ENCODE results near the gene CACNA1A.

CACNA1A gene

DNA sequence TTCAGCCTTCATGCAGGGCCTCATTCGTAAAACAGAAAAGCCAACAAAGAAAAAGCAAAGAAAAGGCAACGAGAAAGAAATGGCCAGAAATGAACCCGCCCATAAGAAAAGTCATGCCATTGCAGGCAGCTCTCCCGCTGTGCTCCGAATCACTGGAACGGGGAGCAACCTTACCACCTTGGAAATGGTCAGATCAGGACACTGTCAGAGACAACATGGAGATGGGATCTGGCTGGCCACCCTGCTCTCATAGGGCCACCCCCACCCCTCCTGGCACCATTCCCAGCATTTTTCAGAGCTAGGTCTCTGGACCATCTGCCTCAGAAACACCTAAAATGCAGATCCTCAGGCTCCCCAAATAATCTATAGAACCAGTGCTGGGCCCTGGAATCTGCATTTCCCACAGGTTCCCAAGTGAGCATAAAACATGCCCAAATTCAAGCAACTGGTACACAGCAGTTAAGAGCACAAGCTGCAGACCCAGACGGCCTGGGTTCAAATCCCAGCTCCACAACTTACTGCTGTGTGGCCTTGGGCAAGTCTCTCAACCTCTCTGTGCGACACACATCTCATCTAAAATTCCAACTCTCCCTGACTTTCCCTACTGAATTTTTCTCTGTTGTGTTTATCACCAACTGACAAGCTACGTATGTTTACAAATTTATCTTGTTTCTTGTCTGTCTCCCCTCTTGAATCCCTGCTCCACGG is 204.5 kb downstream of the CACNA1A start:
- DNase-seq (ENCODE audit: insufficient read length, low spot score) (no peak), FAIRE-seq (no peak)
- TF ChIP-seq, protein P1, sequence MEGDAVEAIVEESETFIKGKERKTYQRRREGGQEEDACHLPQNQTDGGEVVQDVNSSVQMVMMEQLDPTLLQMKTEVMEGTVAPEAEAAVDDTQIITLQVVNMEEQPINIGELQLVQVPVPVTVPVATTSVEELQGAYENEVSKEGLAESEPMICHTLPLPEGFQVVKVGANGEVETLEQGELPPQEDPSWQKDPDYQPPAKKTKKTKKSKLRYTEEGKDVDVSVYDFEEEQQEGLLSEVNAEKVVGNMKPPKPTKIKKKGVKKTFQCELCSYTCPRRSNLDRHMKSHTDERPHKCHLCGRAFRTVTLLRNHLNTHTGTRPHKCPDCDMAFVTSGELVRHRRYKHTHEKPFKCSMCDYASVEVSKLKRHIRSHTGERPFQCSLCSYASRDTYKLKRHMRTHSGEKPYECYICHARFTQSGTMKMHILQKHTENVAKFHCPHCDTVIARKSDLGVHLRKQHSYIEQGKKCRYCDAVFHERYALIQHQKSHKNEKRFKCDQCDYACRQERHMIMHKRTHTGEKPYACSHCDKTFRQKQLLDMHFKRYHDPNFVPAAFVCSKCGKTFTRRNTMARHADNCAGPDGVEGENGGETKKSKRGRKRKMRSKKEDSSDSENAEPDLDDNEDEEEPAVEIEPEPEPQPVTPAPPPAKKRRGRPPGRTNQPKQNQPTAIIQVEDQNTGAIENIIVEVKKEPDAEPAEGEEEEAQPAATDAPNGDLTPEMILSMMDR (IDR thresholded peaks at IDR 0.05; ENCODE audit: insufficient read depth, missing control alignments) = no peak

DNA sequence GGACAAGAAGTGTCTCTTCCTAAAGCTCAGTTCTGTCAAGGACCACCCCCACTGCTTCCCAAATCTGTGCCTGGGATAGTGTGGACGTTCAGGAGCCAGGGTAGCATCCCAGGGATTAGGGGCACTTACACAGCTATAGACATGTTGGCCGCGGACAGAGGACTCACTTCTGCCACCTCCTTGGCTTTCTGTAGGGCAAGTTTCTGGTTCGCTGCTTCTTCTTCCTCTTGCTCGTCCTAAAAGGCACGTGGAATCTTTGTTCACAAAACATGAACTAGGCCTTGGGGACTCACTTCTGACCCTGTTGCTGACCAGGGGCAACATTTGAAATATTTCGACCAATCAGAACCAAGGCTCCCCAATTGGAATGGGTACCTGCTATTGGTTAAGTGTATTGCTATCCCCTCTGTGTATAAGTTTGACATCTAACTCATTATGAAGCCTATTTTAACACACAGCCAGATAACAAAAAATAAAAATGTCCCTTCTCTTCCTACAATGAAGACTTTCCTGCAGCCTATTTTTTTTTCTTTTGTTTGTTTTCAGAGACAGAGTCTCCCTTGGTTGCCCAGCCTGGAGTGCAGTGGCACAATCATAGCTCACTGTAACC is 205.8 kb downstream of the CACNA1A start:
- FAIRE-seq = no peak
- TF ChIP-seq, protein P1 (IDR thresholded peaks at IDR 0.05; ENCODE audit: insufficient read depth, missing control alignments) = no peak
- no peak for DNase-seq (ENCODE audit: insufficient read length, low spot score)

DNA sequence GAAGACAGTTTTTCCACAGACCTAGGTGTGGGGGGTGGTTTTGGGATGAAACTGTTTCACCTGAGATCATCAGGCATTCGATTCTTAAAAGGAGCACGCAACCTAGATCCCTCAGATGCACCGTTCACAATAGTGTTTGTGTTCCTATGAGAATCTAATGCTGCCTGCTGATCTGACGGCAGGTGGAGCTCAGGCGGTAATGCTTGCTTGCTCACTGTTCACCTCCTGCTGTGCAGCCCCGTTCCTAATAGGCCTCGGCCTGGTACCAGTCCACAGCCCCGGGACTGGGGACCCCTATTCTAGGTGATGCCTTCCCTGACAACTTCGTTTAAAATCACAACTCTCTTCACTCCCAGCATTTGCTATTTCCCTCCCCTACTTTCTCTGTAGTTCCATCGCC is 206.4 kb downstream of the CACNA1A start:
- DNase-seq (ENCODE audit: insufficient read length, low spot score) (no peak), FAIRE-seq (no peak)
- TF ChIP-seq, protein P1 (IDR thresholded peaks at IDR 0.05; ENCODE audit: insufficient read depth, missing control alignments) = no peak

DNA sequence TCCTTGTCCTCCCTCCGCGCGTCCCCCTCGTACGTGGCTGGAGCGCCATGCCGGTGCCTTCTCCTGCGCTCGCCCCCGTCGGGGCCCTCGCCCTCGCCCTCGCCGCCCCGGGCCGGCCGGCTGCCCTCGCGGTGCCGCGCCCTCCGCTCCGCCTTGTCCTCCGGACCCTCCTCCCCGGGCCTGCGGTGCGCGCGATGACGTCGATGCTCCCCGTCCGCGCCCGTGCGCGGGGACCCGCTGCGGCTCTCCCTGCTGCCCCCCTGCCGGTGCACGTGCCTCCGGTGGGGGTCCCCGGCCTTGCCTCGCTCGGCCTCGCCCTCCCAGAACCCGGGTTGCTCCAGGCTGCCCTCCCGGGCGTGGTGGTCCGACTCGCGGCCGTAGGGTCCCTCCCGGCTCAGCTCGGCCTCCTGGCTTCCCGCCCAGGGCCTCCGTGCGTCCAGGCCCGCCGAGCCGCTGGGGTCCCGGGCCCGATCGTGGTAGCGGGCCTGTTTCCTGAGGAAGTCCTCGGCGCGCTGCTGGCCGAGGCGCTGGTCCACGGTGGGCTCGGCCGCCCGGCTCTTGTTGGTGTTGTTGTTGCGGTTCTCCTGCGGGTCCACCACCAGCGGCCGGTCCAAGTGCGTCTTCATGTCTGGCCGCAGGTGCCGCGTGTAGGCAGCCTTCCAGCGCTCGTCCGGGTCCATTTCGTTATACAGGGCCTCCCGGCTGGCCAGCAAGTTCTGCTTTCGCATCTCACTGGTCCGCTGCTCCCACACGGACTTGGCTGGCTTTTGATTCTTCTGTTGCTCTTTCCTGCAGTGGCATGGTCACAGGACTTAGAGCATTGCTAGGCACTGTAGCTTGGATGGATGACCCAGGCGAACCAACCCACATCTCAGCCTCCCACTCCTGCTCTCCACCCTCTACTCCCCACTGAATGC is 207.5 kb downstream of the CACNA1A start:
- FAIRE-seq (no peak), DNase-seq (ENCODE audit: insufficient read length, low spot score) (no peak)
- TF ChIP-seq, protein P1 (IDR thresholded peaks at IDR 0.05; ENCODE audit: insufficient read depth, missing control alignments) = no peak

DNA sequence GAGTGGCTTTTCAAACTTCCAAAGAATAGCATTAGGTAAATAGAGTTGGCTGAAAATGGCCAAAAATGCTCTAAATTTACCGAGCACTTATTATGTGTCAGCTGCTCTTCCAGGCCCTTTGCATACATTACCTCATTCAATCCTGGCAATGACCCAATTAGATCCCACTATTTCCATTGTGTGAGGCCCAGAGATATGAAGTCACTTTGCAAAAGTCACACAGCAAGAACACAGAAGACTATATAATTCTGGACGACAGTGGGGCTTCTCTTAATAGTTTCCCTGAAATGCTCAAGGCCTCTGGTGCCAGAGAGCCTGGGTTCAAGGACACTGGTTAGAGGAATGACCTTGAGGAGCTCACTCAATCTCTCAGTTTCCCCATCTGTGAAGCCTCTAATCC is 209.3 kb downstream of the CACNA1A start:
- FAIRE-seq = no peak
- TF ChIP-seq, protein P1 (IDR thresholded peaks at IDR 0.05; ENCODE audit: insufficient read depth, missing control alignments) = no peak
- DNase-seq (ENCODE audit: insufficient read length, low spot score) = no peak

DNA sequence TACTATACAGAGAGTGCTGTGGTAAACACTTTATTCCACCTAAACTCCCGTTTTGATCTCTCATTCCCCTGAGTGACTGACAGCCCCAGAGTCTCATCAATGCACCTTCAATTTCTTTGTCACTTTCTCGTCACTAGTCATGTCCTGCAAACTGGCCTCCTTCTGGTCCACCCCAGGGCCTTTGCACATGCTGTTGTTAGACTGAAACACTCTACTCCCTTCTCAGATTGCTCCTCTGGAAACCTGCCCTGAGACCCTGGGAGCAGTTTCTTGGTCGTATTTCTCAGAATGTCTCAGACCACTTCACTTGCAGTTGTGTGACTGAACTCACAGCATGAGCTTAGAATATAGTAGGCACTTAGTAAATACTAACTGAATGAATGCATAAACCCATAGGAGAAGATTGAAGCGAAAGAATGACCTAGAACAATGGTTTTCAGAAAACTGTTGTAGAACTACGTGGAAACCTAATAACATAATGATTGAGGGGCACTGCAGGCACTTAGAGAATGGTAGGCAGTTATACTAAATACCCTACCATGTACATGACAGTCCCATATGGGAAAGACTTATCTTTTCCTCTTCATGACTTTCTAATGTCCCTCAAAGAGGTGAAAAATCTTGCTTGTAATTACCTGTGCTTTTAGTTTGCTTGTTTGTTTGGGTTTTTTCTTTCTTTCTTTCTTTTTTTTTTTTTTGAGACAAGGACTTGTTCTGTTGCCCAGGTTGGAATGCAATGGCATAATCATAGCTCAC is 211.3 kb downstream of the CACNA1A start:
- no peak for DNase-seq (ENCODE audit: insufficient read length, low spot score)
- TF ChIP-seq, protein P1 (IDR thresholded peaks at IDR 0.05; ENCODE audit: insufficient read depth, missing control alignments) = no peak
- no peak for FAIRE-seq

Measured in D721Med (cell line).